IPS DF 4.7 (cell line): ENCODE results near the gene NXN.
"Not testable (repeated sequence)": the region's sequence is repeated elsewhere in the genome, so short reads cannot be mapped to it uniquely, and the experiment has no call there.

Experiments used
- DNase-seq: peaks from one replicate; pipeline ENCODE4 v3.0.0-alpha.2; 2013; ENCODE audit warnings: low spot score; ENCODE audit errors: extremely low read depth

The NXN gene

DNA sequence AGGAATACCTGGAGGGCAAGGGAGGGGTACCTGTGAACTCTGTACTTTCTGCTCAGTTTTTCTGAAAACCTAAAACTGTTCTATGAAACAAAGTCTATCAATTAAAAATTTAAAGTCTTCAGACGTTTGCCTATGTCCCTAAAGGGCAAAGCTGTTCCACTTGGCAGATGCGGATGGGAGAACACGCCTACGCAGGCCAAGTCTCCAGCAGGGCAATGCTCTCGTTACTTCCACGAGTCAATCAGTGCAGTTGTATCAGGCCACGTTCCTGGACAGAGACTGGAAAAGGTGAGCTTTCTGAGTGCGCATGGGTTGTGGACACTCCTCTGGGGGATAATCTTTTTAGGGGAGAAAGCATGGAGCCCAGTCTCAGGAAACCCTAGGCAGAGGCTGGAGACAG, 86.6 kb downstream of the NXN start:
- DNase-seq = no peak

DNA sequence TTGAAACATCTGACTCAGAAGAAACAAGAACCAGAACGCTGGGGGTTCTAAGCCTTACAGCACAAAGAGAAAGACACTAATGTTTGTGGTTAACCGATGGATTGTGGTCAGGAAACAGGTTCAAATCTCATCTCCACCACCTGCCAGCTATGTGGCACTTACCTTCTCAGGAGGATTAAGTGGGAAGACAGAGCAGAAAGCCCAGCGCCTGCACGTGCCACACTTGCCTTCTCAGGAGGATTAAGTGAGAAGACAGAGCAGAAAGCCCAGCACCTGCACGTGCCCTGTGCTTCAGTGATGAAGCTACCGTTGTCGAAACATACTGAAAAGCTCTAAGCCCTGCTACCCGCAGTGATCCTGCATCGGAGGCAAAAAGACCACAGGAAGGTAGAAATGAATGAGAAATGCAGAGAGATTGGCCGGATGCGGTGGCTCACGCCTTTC, 90.6 kb downstream of the NXN start:
- no peak for DNase-seq

DNA sequence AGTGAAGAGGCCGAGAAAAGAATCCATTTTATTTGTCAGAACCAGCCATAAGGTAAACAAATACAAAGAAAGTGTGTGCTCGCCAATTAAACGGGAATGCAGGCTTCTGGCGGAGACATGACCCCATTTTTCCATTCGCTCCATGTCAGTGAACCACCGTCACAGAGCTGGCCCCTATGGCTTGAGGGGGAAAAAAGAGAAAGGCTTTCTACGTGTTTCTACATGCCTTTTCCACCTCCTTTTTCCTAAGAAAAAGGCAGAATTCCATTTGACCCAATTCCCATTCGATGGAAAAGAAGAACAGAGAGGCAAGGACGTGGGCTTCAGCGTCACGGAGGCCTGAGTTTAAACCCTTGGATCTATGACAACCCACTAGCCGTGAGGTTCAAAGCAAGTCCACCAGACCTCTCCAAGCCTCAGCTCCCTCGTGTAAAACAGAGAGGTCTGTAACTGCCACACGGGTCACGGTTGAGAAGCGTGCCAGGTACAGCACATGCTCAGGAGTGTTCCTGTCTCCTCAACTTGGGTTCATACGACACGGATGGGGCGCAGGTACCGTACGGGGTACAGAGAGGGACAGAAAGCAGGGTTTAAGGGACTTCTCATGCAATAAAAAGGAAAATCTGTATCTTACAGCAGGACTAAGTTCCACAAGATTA, 91.9 kb downstream of the NXN start:
- DNase-seq = no peak

DNA sequence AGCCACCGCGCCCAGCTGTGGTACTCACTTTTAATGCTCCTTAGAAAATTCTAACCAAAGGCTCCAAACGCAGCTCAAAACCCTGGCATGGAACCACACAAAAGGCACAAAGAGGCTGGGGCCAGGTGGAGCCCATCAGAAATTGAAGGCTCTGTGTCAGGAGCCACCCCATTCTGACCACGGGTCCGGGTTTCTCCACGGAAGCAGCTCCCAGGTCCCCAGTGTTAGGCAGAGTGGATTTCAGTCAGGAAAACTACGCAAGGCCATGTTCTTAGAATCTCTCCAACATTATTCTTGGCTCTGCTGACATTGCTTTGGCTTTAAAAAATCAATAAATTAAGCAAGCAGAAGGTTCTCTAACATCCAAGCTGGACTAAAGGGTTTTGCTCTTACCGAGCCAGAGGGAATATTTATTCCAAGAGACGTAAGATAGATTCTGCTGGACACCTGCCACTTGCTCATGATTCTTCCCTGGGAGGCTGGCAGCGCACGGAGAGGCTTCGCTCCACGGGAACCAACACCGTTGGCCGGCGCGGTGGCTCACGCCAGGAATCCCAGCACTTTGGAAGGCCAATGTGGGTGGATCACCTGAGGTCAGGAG, 93.5 kb downstream of the NXN start:
- DNase-seq = no peak

GRCh38 chr17:883586-883962, 96.0 kb downstream of the NXN start:
- DNase-seq = no peak

GRCh38 chr17:882827-883585, 96.6 kb downstream of the NXN start:
- DNase-seq = no peak

DNA sequence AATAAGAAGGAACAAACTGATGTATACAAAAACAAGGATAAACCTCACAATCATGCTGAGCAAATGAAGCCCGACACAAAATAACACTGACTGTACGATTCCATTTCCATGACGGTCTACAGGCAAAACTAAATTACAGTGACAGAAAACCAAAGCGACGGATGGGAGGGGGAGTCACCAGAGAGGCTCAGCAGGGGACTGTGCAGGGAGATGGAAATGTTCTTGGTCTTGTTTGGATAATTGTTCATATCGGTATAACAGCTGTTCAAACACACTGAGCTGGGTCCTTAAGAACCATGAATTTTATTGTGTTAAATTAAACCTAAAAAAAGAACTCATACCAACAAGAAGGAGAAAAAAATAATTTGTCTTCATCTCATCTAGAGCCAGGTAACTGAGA, 97.8 kb downstream of the NXN start:
- no peak for DNase-seq

DNA sequence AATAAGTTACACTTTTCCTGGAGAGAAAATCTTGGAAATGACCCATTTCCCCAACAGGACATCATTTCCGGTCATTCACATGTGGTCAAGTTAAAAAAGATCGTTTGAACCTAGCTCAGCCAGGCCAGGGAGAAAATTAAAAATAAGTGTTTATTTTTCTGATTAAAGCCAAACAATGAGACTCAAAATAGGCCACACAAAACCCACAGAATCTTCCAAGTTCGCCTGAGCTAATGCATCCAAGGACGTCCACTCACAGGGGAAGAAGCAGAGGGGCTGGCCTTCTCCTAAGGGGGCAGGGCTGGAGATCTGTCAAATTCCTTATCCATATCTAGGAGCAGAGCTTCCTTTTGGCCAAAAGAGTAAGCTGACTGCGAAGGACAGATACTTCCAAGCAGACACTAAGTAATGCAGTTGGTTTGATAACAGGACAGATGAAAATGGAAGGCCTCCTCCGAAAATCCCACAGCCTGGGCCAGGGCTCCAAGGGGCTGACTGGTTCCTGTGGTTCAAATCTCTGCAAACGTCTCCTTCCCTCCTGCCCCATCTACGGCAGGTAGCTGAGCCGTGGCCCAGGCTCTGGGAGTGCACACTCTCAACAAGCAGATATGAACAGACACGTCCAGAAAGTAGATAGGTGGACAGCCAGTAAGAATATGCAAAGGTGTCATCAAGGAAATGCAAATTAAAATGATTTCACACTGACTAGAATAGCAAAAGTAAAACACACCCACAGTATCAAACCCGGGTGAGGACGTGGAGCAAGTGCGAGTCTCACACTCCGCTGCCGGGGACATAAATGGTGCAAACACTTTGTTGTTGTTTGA, 98.9 kb downstream of the NXN start:
- DNase-seq = no peak

DNA sequence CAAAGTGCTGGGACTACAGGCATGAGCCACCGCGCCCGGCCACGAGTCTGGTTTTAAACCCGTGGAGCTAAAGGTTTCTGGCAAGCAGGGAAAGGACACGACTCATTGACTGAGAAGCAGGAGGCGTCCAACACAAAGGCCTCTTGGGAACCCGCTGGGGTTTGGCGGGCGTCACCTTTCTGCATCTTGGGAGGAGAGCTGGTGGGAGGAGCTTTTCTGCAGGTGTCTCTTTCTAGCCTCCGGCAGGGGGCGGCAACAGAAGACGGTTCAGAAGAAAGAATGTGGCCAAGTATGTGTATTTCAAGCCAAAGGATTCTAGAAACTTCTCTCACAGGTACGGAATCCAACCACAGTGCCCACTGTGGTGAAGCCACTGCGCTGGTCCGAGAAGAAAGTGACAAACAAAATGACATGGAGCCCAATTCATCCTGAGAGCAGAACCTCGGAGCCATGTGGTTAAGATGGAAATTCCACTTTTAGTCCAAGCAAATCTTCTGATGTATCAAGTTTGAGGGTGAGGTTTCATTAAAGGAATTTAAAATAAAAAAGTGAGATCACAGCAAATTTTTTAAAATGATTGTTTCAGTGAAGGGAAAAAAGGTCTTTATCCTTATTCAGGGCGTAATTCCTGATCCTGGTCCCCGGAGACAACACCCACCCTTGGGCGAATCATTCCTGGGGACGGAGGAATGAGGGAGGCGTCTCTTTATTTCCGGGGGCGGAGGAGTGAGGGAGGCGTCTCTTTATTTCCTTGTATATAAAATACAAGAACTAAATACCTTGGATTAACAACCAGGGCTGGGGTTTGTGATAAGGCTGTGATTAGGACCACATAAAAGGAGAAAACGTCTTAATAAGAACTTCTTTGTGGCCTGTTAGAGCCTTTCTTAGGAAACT, 99.8 kb downstream of the NXN start:
- DNase-seq = peak; percentile 96

DNA sequence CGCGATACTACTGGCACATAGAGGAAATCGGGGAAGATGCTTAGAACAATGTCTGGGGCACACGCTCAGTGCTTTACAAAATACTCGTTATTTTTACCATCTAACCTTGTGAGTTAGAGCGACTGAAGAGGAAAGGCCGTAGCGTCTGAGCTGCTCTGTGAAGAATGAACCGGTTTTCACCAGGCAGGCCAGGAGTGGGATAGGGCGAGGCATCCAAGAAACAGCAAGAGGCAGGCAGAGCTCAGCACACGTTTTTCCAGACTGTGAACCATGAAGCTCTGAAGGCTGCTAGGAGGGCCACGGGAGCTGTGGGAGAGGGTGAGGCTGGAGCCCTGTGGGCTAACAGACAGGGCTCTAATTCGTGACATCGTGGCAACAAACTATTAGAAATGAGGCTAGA, 101.9 kb downstream of the NXN start:
- no peak for DNase-seq

- DNase-seq = no peak
Measured at GRCh38 chr17:876272-876671, 103.3 kb downstream of the NXN start.

DNA sequence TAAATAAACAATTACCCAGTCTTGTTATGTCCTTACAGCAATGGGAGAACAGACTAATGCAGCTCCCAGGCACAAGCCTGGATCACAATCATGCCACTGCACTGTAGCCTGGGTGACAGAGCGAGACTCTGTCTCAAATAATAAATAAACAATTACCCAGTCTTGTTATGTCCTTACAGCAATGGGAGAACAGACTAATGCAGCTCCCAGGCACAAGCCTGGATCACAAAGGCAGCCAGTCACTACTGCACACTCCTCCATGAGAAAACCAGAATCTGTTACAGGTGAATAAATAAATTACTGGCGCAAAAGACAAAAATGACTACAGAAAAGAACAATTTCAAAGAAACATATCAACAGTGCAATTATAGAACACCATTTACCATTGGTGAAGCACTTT, 105.0 kb downstream of the NXN start:
- DNase-seq = not testable (repeated sequence)

- DNase-seq = no peak
Measured at GRCh38 chr17:872855-873254, 106.7 kb downstream of the NXN start.

GRCh38 chr17:871751-872519, 107.6 kb downstream of the NXN start:
- DNase-seq = no peak

DNA sequence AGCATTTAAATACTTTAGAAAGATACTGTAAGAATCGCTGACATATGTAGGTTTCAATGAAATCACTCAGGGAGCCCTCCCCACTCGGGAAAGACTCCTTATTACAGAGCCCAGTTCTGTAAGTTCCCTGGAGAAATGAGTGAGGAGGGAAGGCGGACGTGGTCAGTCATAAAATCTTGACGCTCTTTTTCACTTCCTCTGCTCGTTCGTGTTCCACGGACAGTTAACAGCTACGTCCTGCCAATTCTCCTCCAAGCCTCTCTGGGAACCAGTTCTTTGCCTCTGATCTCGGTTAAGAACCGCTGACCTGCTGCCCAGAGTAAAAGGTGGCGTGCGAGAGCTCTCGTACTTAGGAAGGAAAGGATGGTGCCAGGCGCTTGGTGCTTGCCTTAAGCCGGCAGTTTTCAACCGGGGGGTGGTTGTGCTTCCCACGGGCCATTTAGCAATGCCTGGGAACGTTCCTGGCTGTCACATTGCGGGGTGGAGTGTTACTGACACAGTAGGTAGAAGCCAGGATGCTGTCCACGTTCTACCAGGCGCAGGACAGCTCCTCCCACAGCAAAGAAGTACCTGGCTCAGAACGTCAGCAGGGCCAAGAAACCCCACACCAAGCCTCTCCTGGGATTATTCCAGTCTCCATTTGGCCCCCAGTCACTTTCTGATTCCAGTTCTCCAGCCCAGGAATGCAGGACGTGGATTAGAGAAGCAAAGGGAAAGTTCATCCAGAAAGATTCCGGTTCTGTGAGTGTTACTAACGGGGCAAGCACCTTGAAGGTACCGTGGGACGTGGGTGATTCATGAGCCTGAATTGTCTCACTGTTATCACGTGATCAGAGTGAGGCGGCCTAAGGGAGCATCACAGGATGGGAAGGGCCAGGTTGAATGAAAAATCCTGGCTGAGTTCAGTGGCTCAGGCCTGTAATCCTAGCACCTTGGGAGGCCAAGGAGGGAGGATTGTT, 109.7 kb downstream of the NXN start:
- no peak for DNase-seq

GRCh38 chr17:869086-869485, 110.5 kb downstream of the NXN start:
- DNase-seq = no peak

- no peak for DNase-seq
Measured at GRCh38 chr17:867896-868489, 111.6 kb downstream of the NXN start.

DNA sequence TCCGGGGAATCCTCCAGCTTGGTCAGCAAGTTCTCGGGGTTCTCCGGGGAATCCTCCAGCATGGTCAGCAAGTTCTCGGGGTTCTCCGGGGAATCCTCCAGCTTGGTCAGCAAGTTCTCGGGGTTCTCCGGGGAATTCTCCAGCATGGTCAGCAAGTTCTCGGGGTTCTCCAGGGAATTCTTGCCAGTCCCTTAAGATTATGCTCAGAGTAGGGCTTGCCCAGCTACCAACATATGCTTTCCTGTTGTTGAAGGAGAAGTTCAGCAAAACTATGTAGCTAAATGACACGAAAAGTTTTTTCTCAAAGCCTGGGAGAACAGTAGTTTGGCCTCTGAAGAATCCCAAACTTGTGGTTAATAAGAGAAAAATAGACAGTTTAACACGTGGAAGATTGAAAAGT, 112.3 kb downstream of the NXN start:
- DNase-seq = not testable (repeated sequence)
